BLaER1 (cell line): ENCODE results near the gene EFCAB11.

Experiments used
- H3K27ac ChIP-seq: shearing (Covaris generic); formaldehyde crosslinking; 2 replicates; pipeline ENCODE4 v1.8.1; 2022
- H3K27me3 ChIP-seq: shearing (Covaris generic); formaldehyde crosslinking; 2 replicates; pipeline ENCODE4 v1.8.1; 2022
- H3K36me3 ChIP-seq: shearing (Covaris generic); formaldehyde crosslinking; 2 replicates; pipeline ENCODE4 v1.8.1; 2022
- H3K4me1 ChIP-seq: shearing (Covaris generic); formaldehyde crosslinking; 2 replicates; pipeline ENCODE4 v1.8.1; 2022
- H3K4me2 ChIP-seq: shearing (Covaris generic); formaldehyde crosslinking; 2 replicates; pipeline ENCODE4 v1.8.1; 2022
- H3K4me3 ChIP-seq: shearing (Covaris generic); formaldehyde crosslinking; 2 replicates; pipeline ENCODE4 v1.8.1; 2022
- H3K9ac ChIP-seq: shearing (Covaris generic); formaldehyde crosslinking; 2 replicates; pipeline ENCODE4 v1.8.1; 2022
- H3K9me3 ChIP-seq: shearing (Covaris generic); formaldehyde crosslinking; 2 replicates; pipeline ENCODE4 v1.8.1; 2022
- H4K20me1 ChIP-seq: shearing (Covaris generic); formaldehyde crosslinking; 2 replicates; pipeline ENCODE4 v1.8.1; 2022
- Cebpa-rat ChIP-seq: shearing (Covaris generic); IDR thresholded peaks from 2 replicates; pipeline ENCODE4 v1.8.1; 2022

The EFCAB11 gene

DNA sequence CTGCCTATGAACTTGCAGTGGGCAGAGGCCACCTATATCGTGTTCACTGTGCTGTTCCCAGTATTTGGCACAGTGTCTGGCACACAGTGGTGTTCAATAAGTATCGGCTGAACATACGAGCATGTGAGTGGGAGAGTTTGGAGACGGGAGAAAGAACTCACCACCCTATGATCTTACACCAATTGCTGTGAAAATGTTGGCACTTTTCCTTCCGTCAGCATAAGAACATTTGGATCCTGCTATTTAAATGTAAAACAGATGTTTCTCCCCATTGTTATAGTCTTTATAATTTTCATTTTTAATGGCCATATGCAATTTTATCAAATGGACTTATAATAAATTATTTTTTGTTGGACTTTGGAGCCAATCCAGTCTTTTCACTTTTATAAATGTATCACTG is 144.4 kb downstream of the EFCAB11 start:
- Histone ChIP-seq H3K9me3 (no peaks in the 10 kb centered on the region), H3K4me2 (no peak overlapping the region), H3K4me3 (no peak overlapping the region), H3K27me3 (no peaks in the 10 kb centered on the region), H4K20me1 (no peaks in the 10 kb centered on the region), H3K9ac (no peak overlapping the region), H3K4me1 (no peaks in the 10 kb centered on the region), H3K27ac (no peak overlapping the region), H3K36me3 (no peaks in the 10 kb centered on the region)
- TF ChIP-seq Cebpa-rat: no peak

GRCh38 chr14:89807892-89808291 is 146.6 kb downstream of the EFCAB11 start:
- Histone ChIP-seq H3K4me2 (no peak overlapping the region), H3K27ac (no peak overlapping the region), H3K36me3 (no peaks in the 10 kb centered on the region), H3K4me3 (no peak overlapping the region), H3K9ac (no peak overlapping the region), H3K27me3 (no peaks in the 10 kb centered on the region), H3K4me1 (no peaks in the 10 kb centered on the region), H3K9me3 (no peaks in the 10 kb centered on the region), H4K20me1 (no peaks in the 10 kb centered on the region)
- TF ChIP-seq Cebpa-rat: no peak

DNA sequence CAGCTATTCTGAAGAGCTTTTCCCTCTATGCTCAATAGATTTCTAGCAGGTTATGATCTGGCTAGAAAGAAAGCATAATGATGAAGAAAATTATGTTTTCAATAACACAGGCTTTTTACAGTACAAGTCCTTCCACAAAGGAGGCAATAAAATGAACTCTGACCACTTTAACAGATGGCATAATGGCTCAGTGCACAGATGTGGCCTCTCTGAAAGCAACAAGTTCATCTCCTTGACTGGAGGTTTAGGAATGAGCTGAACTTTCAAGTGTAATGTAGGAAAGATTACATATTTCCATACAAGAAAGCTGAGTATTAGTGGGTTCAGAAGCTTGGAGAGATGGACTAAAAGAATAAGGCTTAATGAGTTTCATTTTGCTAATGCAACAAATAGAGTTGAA is 147.4 kb downstream of the EFCAB11 start:
- H3K9me3 ChIP-seq: no peaks in the 10 kb centered on the region
- no peaks in the 10 kb centered on the region for H3K4me1 ChIP-seq
- H4K20me1 ChIP-seq: no peaks in the 10 kb centered on the region
- no peaks in the 10 kb centered on the region for H3K36me3 ChIP-seq
- no peak overlapping the region for H3K9ac ChIP-seq
- no peaks in the 10 kb centered on the region for H3K27me3 ChIP-seq
- TF ChIP-seq Cebpa-rat: no peak
- no peak overlapping the region for H3K4me3 ChIP-seq
- H3K27ac ChIP-seq: no peak overlapping the region
- no peak overlapping the region for H3K4me2 ChIP-seq

GRCh38 chr14:89806451-89806850 is 148.1 kb downstream of the EFCAB11 start:
- no peaks in the 10 kb centered on the region for H4K20me1 ChIP-seq
- no peaks in the 10 kb centered on the region for H3K9me3 ChIP-seq
- no peaks in the 10 kb centered on the region for H3K27me3 ChIP-seq
- H3K4me2 ChIP-seq: no peak overlapping the region
- H3K27ac ChIP-seq: no peak overlapping the region
- no peak overlapping the region for H3K9ac ChIP-seq
- H3K36me3 ChIP-seq: no peaks in the 10 kb centered on the region
- no peak overlapping the region for H3K4me3 ChIP-seq
- no peak for TF ChIP-seq Cebpa-rat
- H3K4me1 ChIP-seq: no peaks in the 10 kb centered on the region

DNA sequence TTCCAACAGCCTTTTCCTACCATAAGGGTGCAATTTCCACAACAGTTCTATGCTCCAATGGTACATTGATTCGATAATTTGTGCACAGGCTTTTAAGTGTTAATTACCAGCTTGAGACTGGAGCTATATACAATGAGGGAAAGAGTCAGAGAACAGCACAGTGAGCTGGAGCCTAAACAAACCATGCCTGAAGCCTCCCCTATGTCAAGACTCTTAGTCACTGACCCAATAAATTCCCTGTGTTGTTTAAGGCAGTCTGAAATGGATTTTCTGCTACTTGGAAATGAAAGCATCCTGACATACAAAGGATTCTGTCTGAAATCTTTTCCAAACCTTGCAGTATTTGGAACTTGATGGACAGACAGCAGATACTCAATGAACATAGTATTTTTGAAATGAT is 149.0 kb downstream of the EFCAB11 start:
- TF ChIP-seq Cebpa-rat: no peak
- H3K4me3 ChIP-seq: no peak overlapping the region

DNA sequence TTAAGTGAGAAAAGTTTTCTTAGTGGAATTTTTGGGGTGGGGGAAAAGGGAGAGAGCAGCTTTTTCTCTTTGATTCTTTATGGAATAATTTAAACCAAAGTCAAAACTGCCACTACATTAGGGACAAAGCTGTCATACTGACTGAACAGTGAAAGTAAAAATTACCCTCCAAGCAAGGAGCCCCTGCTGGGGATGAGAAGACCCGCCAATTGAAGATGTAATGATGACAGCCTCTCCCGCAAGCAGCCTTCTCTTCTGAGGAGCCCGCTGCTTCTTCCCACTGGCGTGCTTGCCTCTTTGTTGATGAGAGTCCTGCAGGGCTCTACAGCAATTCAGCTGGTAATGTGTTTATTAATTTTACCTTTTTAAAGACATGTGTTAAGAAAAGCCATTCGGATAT is 151.0 kb downstream of the EFCAB11 start:
- no peak for TF ChIP-seq Cebpa-rat
- H4K20me1 ChIP-seq: no peaks in the 10 kb centered on the region
- no peak overlapping the region for H3K27ac ChIP-seq
- H3K4me2 ChIP-seq: no peak overlapping the region
- H3K4me3 ChIP-seq: no peak overlapping the region
- H3K4me1 ChIP-seq: peaks cover 7% of the 10 kb centered on the region
- no peaks in the 10 kb centered on the region for H3K36me3 ChIP-seq
- no peaks in the 10 kb centered on the region for H3K9me3 ChIP-seq
- H3K27me3 ChIP-seq: no peaks in the 10 kb centered on the region
- H3K9ac ChIP-seq: no peak overlapping the region

More for the DNA sequence above, 149.0 kb downstream of the EFCAB11 start:
- H4K20me1 ChIP-seq: no peaks in the 10 kb centered on the region
- no peaks in the 10 kb centered on the region for H3K27me3 ChIP-seq
- no peaks in the 10 kb centered on the region for H3K4me1 ChIP-seq
- H3K9me3 ChIP-seq: no peaks in the 10 kb centered on the region
- H3K9ac ChIP-seq: no peak overlapping the region
- no peak overlapping the region for H3K27ac ChIP-seq
- H3K36me3 ChIP-seq: no peaks in the 10 kb centered on the region
- no peak overlapping the region for H3K4me2 ChIP-seq

- no peak overlapping the region for H3K9ac ChIP-seq
- no peaks in the 10 kb centered on the region for H4K20me1 ChIP-seq
- H3K27me3 ChIP-seq: no peaks in the 10 kb centered on the region
- no peak for TF ChIP-seq Cebpa-rat
- no peaks in the 10 kb centered on the region for H3K36me3 ChIP-seq
- peaks cover 7% of the 10 kb centered on the region for H3K4me1 ChIP-seq
- H3K27ac ChIP-seq: no peak overlapping the region
- no peak overlapping the region for H3K4me3 ChIP-seq
- no peaks in the 10 kb centered on the region for H3K9me3 ChIP-seq
- H3K4me2 ChIP-seq: no peak overlapping the region
Observed at GRCh38 chr14:89801136-89801535, 153.4 kb downstream of the EFCAB11 start.

- no peaks in the 10 kb centered on the region for H4K20me1 ChIP-seq
- no peak overlapping the region for H3K27ac ChIP-seq
- peaks cover 7% of the 10 kb centered on the region for H3K4me1 ChIP-seq
- no peak overlapping the region for H3K4me2 ChIP-seq
- no peaks in the 10 kb centered on the region for H3K9me3 ChIP-seq
- H3K27me3 ChIP-seq: no peaks in the 10 kb centered on the region
- H3K4me3 ChIP-seq: no peak overlapping the region
- no peak overlapping the region for H3K9ac ChIP-seq
- no peaks in the 10 kb centered on the region for H3K36me3 ChIP-seq
- no peak for TF ChIP-seq Cebpa-rat
Observed at GRCh38 chr14:89798212-89798773, 156.2 kb downstream of the EFCAB11 start.

- Histone ChIP-seq H3K9me3 (no peaks in the 10 kb centered on the region), H3K27ac (no peak overlapping the region), H4K20me1 (no peaks in the 10 kb centered on the region), H3K9ac (no peak overlapping the region), H3K36me3 (no peaks in the 10 kb centered on the region), H3K27me3 (no peaks in the 10 kb centered on the region), H3K4me2 (no peak overlapping the region), H3K4me3 (no peak overlapping the region), H3K4me1 (peaks cover 7% of the 10 kb centered on the region)
- no peak for TF ChIP-seq Cebpa-rat
Observed at GRCh38 chr14:89797148-89797547, 157.4 kb downstream of the EFCAB11 start.

GRCh38 chr14:89794096-89794495 is 160.4 kb downstream of the EFCAB11 start:
- no peaks in the 10 kb centered on the region for H4K20me1 ChIP-seq
- no peak overlapping the region for H3K4me2 ChIP-seq
- no peaks in the 10 kb centered on the region for H3K36me3 ChIP-seq
- no peaks in the 10 kb centered on the region for H3K27me3 ChIP-seq
- no peak for TF ChIP-seq Cebpa-rat
- H3K4me3 ChIP-seq: no peak overlapping the region
- peaks cover under 1% of the 10 kb centered on the region for H3K4me1 ChIP-seq
- H3K9ac ChIP-seq: no peak overlapping the region
- no peaks in the 10 kb centered on the region for H3K9me3 ChIP-seq
- no peak overlapping the region for H3K27ac ChIP-seq

DNA sequence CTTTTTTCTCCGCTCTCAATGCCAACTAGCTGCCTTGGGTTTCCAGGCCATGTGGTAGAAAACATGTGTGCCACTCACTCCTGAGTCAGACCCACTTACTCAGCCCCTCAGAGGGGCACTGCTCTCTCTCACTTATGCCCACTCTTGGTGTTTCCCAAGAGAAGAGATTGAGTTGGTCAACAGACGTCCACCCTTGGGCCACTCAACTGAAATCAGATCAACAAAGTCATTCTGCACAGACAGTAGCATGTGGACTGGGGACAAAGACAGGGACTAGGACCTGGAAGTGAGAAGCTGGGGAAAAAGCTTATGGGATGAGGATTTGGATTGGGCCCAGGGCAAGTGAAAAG is 161.2 kb downstream of the EFCAB11 start:
- H3K27ac ChIP-seq: no peak overlapping the region
- no peak overlapping the region for H3K9ac ChIP-seq
- no peaks in the 10 kb centered on the region for H3K9me3 ChIP-seq
- no peak overlapping the region for H3K4me3 ChIP-seq
- no peaks in the 10 kb centered on the region for H4K20me1 ChIP-seq
- H3K27me3 ChIP-seq: no peaks in the 10 kb centered on the region
- no peaks in the 10 kb centered on the region for H3K4me1 ChIP-seq
- no peak overlapping the region for H3K4me2 ChIP-seq
- H3K36me3 ChIP-seq: no peaks in the 10 kb centered on the region
- TF ChIP-seq Cebpa-rat: no peak
